Lower lobe of right lung (tissue), 2 donors: ENCODE data around the gene SLC6A9. TPM values are rescaled to one million over a fixed set of nuclear protein-coding genes. Genes with fewer than 3 reads are reported as not detected.

Experiments
- ATAC-seq, 2 donors: fragments of 200-7000 bp; cut with Tn5 transposase; one replicate each; pipeline ENCODE4 v1.9.1; 2020 to 2022; ENCODE audit warnings: mild to moderate bottlenecking in 2 of 2, moderate library complexity in 2 of 2
- DNase-seq: peaks from one replicate; pipeline ENCODE4 v3.0.0-alpha.2; 2020
- H3K27ac ChIP-seq: fragments of 200-600 bp; one replicate; pipeline ENCODE4 v1.8.0; 2022
- H3K27me3 ChIP-seq: fragments of 200-600 bp; one replicate; pipeline ENCODE4 v1.8.0; 2022; ENCODE audit warnings: low read depth
- H3K36me3 ChIP-seq: fragments of 200-600 bp; one replicate; pipeline ENCODE4 v1.8.0; 2022; ENCODE audit warnings: mild to moderate bottlenecking
- H3K4me1 ChIP-seq: fragments of 200-600 bp; one replicate; pipeline ENCODE4 v1.8.0; 2022
- H3K4me3 ChIP-seq: fragments of 200-600 bp; one replicate; pipeline ENCODE4 v1.8.0; 2022; ENCODE audit warnings: mild to moderate bottlenecking
- H3K9me3 ChIP-seq: fragments of 200-600 bp; one replicate; pipeline ENCODE4 v1.8.0; 2022
- intact Hi-C: fragments of 100-400 bp; cut with DNase I; formaldehyde crosslinking; loops from one replicate; pipeline ENCODE4 v1.11.0; 2022
- total RNA-seq: library from RNA; stranded (reverse); fragmentation: NEBNext Ultra II Directional; extraction: Animal tissue kit (Norgen Biotek cat#: 25700); gene quantifications from one replicate; pipeline ENCODE4 v1.2.1, GENCODE V29; 2021
- TF ChIP-seq, protein P1 (sequence below): fragments of 200-600 bp; IDR thresholded peaks from one replicate; pipeline ENCODE4 v1.8.0; 2022; ENCODE audit warnings: antibody characterized with exemption, mild to moderate bottlenecking
- donor health status: DM: no; HTN: yes; CAD: no; lungs with severe emphysema.

SLC6A9 gene
- total RNA-seq, 1 donor from 2014 or later, result 24.2 TPM

DNA sequence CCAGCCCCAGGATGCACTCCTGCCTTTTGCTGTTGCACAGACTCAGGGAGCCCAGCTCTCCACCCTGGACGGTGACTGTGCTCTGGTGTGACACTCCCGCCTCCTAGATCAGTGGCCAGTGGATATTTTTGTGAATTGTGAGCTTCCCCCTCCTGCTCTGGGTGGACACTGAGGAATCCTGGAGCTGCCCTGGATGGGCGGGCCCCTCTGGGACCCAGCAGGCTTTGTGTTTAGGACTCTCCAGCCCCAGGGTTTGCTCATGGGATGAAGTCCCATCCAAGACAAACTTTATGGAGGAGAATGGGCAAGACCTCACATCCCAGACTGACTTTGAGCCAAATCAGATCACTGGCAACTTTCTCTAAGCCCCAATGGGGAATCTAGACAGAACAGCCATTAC lies 16.1 kb downstream of the SLC6A9 start:
- no peaks in the 10 kb centered on the region for H3K4me1 ChIP-seq
- no peaks in the 10 kb centered on the region for H3K27me3 ChIP-seq
- TF ChIP-seq, protein P1, sequence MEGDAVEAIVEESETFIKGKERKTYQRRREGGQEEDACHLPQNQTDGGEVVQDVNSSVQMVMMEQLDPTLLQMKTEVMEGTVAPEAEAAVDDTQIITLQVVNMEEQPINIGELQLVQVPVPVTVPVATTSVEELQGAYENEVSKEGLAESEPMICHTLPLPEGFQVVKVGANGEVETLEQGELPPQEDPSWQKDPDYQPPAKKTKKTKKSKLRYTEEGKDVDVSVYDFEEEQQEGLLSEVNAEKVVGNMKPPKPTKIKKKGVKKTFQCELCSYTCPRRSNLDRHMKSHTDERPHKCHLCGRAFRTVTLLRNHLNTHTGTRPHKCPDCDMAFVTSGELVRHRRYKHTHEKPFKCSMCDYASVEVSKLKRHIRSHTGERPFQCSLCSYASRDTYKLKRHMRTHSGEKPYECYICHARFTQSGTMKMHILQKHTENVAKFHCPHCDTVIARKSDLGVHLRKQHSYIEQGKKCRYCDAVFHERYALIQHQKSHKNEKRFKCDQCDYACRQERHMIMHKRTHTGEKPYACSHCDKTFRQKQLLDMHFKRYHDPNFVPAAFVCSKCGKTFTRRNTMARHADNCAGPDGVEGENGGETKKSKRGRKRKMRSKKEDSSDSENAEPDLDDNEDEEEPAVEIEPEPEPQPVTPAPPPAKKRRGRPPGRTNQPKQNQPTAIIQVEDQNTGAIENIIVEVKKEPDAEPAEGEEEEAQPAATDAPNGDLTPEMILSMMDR, result no peak
- H3K9me3 ChIP-seq, result no peaks in the 10 kb centered on the region
- ATAC-seq, result no peak
- no peak overlapping the region for H3K27ac ChIP-seq
- DNase-seq, result no peak
- H3K4me3 ChIP-seq, result no peak overlapping the region
- intact Hi-C loops, result no loop called here
- no peaks in the 10 kb centered on the region for H3K36me3 ChIP-seq

DNA sequence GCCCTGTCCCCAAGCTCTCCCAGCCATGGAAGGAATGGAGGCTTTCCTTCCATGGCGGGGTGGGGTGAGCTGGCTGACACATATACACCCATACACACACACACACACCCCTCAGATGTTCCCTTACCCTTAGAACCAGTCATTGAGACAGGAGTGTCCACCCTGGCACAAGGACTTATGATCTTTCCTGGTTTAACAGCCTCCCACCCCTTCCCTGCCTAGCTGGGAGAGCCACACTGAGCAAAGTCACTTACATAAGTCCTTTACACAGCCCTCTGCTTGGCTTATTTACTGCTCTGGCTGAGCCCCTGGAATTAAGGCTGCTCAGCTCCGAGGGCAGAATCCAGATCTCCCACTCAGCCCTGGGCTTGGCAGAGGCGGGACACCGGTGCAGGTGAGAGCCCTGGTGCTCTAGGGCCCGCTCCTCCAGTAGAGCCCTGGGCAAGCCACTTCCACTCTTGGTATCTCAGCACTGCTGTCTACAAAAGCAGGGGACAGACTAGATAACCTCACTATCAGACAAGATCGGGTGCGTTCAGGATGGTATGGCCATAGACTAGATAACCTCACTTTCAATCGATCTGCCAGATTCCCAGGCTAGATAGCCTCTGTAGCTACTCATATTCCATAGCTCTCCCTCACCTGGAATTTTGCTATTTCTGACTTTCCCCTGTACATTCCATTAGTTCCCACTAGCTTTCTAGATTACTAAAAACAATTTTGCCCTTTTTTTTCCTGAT lies 16.7 kb downstream of the SLC6A9 start:
- intact Hi-C loops, result no loop called here
- DNase-seq (no peak), ATAC-seq (no peak)
- Histone ChIP-seq H3K9me3 (no peaks in the 10 kb centered on the region), H3K27me3 (no peaks in the 10 kb centered on the region), H3K4me1 (no peaks in the 10 kb centered on the region), H3K4me3 (no peak overlapping the region), H3K36me3 (no peaks in the 10 kb centered on the region), H3K27ac (no peak overlapping the region)
- TF ChIP-seq, protein P1, result no peak

DNA sequence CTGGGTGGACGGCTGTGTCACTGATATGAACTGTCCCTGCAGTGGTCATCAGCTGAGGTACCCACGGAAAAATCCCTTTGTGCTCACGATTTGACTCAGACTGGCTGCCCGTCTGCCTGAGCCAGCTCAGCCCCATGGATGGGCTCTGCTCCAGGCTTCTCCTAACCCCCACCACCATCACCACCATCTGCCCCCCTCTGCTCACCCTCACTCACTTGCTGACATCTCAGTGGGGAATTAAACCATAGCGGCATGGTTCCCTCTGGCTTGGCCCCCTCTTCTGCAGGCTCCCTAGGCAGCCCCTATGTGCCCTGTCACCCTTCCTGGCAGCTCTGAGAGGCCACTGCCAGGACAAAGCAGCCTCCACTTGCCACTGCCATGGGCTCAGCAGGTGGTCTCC lies 17.3 kb downstream of the SLC6A9 start:
- H3K4me1 ChIP-seq, result no peaks in the 10 kb centered on the region
- H3K9me3 ChIP-seq, result no peaks in the 10 kb centered on the region
- no peaks in the 10 kb centered on the region for H3K36me3 ChIP-seq
- no peak for DNase-seq
- intact Hi-C loops, result no loop called here
- no peak overlapping the region for H3K4me3 ChIP-seq
- TF ChIP-seq, protein P1, result no peak
- no peak overlapping the region for H3K27ac ChIP-seq
- no peak for ATAC-seq
- no peaks in the 10 kb centered on the region for H3K27me3 ChIP-seq

DNA sequence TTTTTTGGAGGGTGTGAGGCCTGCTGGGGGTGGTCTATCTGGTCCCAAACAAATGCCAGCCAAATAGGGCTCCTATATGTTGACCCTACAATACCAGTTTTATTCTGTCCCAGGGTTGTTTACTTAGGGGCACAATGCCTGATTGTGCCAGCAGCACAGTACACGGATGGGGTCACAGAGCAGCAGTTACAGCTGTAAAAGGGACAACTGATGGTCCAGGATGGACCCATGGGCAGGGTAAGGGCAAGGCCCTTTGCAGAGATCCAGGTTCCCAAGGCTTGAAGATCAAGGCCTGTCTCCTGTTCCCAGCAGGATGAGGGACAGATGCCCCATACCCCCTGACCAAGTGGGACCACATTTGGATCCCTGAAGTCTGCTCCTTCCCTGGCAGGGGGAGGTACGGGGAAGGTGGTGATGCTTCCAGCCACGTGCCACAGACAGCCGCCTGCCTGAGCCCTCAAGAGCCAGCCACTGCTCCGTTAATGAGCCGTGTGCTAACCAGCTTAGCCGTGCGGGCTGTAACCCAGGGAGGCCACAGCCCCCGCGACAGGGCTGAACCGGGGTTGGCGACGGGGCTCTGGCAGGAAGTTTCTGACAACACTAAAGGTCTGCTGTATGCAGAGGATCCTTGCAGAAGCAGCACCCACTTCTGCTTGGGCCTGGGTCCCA lies 18.2 kb downstream of the SLC6A9 start:
- Histone ChIP-seq H3K9me3 (no peaks in the 10 kb centered on the region), H3K27ac (no peak overlapping the region), H3K27me3 (no peaks in the 10 kb centered on the region), H3K4me1 (no peaks in the 10 kb centered on the region), H3K4me3 (no peak overlapping the region), H3K36me3 (peaks cover 2% of the 10 kb centered on the region)
- intact Hi-C loops, result no loop called here
- no peak for ATAC-seq
- no peak for DNase-seq
- TF ChIP-seq, protein P1, result no peak

DNA sequence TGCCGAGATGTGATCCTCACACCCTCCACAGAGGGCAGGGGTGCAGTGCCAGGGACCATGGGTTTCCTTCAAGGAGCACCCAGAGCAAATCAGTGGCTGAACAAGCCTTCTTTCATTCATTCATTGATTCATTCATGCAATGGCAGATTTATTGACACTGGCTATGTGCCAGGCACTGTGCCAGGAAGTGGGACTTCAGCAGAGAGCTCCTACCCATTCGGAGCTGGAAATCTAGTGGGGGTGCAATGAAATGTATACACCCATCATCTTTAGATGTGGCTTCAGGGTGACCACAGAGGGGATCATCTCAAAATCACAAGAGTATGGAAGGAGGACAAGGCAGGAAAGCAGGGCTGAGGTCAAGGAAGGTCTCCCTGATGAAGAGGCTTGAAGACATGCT lies 18.9 kb downstream of the SLC6A9 start:
- Histone ChIP-seq H3K36me3 (peaks cover 3% of the 10 kb centered on the region), H3K4me1 (no peaks in the 10 kb centered on the region), H3K4me3 (no peak overlapping the region), H3K9me3 (no peaks in the 10 kb centered on the region), H3K27me3 (no peaks in the 10 kb centered on the region), H3K27ac (no peak overlapping the region)
- no peak for DNase-seq
- TF ChIP-seq, protein P1, result no peak
- ATAC-seq, result no peak
- intact Hi-C loops, result no loop called here
